ENCODE data around the gene LITAFD. TPM values are rescaled to one million over a fixed set of nuclear protein-coding genes. Genes with fewer than 3 reads are reported as not detected.

LITAFD gene
- total RNA-seq (2022; extraction: Qiagen RNA extraction; ENCODE audit: low read depth), result not detected in 5 replicates

DNA sequence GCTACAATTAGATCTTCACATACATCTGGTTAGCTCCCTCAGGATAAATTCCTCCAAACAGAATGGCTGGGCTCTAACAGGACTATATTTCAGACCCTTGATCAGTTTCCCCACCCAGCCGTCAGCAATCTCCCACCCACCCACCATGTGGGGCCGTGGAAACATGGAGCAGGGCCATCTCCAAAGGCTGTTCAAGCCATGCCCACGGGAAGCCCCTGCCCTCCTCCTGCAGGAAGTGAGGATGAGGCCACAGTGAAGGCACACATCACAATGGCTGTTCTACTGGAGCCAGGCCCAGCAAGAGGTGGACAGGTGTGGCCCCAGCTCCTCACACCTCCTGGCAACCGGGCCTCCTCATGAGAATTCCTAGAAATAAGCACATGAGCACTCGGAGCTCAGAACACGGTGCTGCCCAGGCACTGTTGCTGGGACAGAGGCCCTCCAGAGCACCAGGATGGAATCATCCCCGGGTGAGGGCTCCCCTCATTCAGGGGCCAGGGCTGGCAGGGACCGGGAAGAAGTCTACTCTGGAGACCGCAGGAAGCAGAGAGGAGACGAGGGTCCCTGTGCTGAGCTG, at the start of gene LITAFD:
Gene LITAFD, plus strand, starts transcription at position 311 of the 577 bp plus-strand sequence. CDS start 2,005 bp downstream, outside the sequence.

DNA sequence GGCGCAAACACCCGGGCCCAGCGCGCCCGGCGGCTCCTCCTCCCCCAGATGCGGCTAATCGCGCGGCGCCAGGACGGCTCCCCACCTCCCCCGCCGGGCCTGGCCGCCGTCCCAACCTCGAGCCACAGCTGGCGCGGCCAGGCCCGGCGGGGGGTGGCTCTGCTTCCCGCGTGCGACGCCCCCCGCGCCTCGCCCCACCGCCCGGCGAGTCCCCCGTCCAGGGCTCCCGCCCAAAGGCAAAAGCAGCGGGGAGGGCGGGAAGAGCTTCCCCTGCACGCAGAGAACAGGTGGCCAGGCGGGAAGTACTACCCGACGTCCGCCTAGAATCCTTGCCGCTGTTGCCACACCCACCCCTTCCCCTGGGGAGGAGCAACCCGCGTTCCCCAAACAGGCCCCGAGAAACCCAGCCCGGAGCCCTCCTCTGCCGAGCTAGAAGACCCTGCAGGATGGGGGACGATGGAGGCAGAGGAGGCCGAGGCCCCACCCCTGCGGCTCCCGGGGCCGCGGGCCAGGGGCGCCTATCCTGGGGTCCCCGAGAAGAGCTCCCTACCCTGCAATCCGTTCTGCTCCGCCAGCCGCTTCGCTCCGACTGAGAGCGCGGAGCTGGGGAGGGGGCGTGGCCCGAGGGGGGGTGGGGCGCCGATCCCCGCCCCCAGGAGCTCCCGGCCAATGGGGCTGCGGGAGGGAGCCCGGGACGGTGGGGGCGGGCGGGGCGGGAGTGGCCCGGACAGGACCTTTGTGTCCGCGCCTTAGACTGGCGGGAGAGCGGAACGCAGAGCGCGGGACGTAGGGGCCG, 13.5 kb upstream of the LITAFD start, which contains the start of gene CARHSP1:
Gene CARHSP1, minus strand, starts transcription at position 591 of the 796 bp plus-strand sequence. CDS start 9,678 bp downstream, outside the sequence.

Other genes with a start within 250 kb of the LITAFD start
- gene ABAT, start 207.7 kb upstream of the LITAFD start, total RNA-seq (2022; extraction: Qiagen RNA extraction; ENCODE audit: low read depth), result 0.18 to 0.52 TPM (median 0.39 TPM) in 5 replicates
- 11.9 to 14.9 TPM (median 14.0 TPM) in 5 replicates for gene TMEM186, start 84.7 kb upstream of the LITAFD start, total RNA-seq (2022; extraction: Qiagen RNA extraction; ENCODE audit: low read depth)
- 88.0 to 104 TPM (median 94.4 TPM) in 5 replicates for gene PMM2, start 84.5 kb upstream of the LITAFD start, total RNA-seq (2022; extraction: Qiagen RNA extraction; ENCODE audit: low read depth)
- gene CARHSP1, start 13.3 kb upstream of the LITAFD start, total RNA-seq (2022; extraction: Qiagen RNA extraction; ENCODE audit: low read depth), result 125 to 146 TPM (median 135 TPM) in 5 replicates
- gene USP7, start 81.6 kb downstream of the LITAFD start, total RNA-seq (2022; extraction: Qiagen RNA extraction; ENCODE audit: low read depth), result 71.8 to 83.3 TPM (median 80.7 TPM) in 5 replicates
- 16.3 to 28.2 TPM (median 25.9 TPM) in 5 replicates for gene HAPSTR1, start 209.3 kb downstream of the LITAFD start, total RNA-seq (2022; extraction: Qiagen RNA extraction; ENCODE audit: low read depth)